IPS-20b (cell line): Measurements from ENCODE around the gene ABHD11.
A peak's percentile ranks its signal among the peaks of the same experiment; 100 is the strongest.

Experiments used
- H3K27ac ChIP-seq: one replicate; pipeline ENCODE4 v1.5.1; 2013; ENCODE audit warnings: low read length
- H3K27me3 ChIP-seq: 2 replicates; pipeline ENCODE4 v1.6.1; 2013; ENCODE audit warnings: mild to moderate bottlenecking, low read length, inconsistent platforms; ENCODE audit not compliant: insufficient read depth
- H3K36me3 ChIP-seq: 2 replicates; pipeline ENCODE4 v1.6.1; 2013; ENCODE audit warnings: low read depth, mild to moderate bottlenecking, inconsistent platforms, low read length, moderate library complexity; ENCODE audit not compliant: insufficient read depth
- H3K4me1 ChIP-seq: 2 replicates; pipeline ENCODE4 v1.6.1; 2013; ENCODE audit warnings: mild to moderate bottlenecking, control low read depth, inconsistent platforms, low read length, moderate library complexity; ENCODE audit not compliant: insufficient read depth
- H3K4me3 ChIP-seq: 2 replicates; pipeline ENCODE4 v1.5.1; 2013; ENCODE audit warnings: mild to moderate bottlenecking, low read length, inconsistent platforms
- H3K9ac ChIP-seq: 2 replicates; pipeline ENCODE4 v1.6.1; 2013; ENCODE audit warnings: low read depth, mild to moderate bottlenecking, inconsistent platforms, low read length, moderate library complexity
- H3K9me3 ChIP-seq: 2 replicates; pipeline ENCODE4 v1.6.1; 2013; ENCODE audit warnings: mild to moderate bottlenecking, low read depth, low read length, inconsistent platforms; ENCODE audit not compliant: insufficient read depth

ABHD11 gene

GRCh38 chr7:73768641-73769480 lies 30.3 kb upstream of the ABHD11 start:
- Histone ChIP-seq H3K9me3 (no peaks in the 10 kb centered on the region), H3K4me3 (no peak overlapping the region; the same call in 1 of the 2 replicates), H3K9ac (no peak overlapping the region), H3K36me3 (no peaks in the 10 kb centered on the region), H3K4me1 (no peaks in the 10 kb centered on the region), H3K27ac (no peak overlapping the region), H3K27me3 (peaks cover 25% of the 10 kb centered on the region)

DNA sequence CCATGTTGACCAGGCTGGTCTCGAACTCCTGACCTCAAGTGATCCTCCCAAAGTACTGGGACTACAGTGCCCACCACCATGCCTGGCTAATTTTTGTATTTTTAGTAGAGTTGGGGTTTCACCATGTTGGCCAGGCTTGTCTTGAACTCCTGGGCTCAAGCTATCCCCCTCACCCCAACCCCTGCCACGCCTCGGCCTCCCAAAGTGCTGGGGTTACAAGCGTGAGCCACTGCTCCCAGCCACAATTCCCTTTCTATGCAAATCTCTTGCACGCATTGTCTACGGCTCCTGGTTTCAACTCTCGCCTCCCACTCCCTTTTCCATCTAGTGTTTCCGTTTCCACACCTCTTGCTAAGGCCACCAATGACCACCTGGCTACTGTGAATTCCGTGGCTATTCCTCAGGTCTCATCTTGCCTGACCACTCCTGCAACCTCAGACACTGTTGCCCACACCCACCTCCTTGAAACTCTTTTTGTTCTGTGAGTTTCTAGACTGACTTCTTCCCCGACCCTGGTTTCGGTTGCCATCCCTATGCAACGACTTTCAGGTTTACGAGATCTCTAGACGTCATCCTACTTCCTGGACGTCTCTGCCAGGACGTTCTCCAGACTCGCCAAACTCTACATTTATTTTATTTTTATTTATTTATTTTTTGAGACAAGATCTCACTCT lies 28.1 kb upstream of the ABHD11 start:
- no peak overlapping the region for H3K4me3 ChIP-seq
- H3K27ac ChIP-seq: no peak overlapping the region
- peaks cover 5% of the 10 kb centered on the region; the same call in 1 of the 2 replicates for H3K4me1 ChIP-seq
- no peaks in the 10 kb centered on the region for H3K36me3 ChIP-seq
- H3K27me3 ChIP-seq: peaks cover 25% of the 10 kb centered on the region
- H3K9ac ChIP-seq: no peak overlapping the region
- H3K9me3 ChIP-seq: no peaks in the 10 kb centered on the region

DNA sequence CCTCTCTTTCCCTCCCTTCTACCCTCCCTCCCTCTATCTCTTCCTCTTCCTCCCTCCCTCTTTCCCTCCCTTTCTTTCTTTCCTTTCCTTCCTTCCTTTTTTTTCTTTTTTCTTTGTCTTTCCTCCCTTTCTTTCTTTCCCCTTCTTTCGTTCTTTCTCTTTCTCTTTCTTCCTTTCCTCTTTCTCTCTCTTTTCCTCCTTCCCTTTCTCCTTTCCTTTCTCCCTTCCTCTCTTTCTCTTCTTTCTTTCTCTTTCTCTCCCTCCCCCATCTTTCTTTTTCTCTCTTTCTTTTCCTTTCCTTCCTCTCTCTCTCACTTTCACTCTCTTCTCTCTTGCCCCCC lies 24.0 kb upstream of the ABHD11 start:
- H3K27me3 ChIP-seq: no peaks in the 10 kb centered on the region
- no peak overlapping the region for H3K9ac ChIP-seq
- H3K9me3 ChIP-seq: no peaks in the 10 kb centered on the region
- H3K4me1 ChIP-seq: peaks cover 5% of the 10 kb centered on the region; the same call in 1 of the 2 replicates
- no peak overlapping the region for H3K4me3 ChIP-seq
- H3K36me3 ChIP-seq: no peaks in the 10 kb centered on the region
- no peak overlapping the region for H3K27ac ChIP-seq

DNA sequence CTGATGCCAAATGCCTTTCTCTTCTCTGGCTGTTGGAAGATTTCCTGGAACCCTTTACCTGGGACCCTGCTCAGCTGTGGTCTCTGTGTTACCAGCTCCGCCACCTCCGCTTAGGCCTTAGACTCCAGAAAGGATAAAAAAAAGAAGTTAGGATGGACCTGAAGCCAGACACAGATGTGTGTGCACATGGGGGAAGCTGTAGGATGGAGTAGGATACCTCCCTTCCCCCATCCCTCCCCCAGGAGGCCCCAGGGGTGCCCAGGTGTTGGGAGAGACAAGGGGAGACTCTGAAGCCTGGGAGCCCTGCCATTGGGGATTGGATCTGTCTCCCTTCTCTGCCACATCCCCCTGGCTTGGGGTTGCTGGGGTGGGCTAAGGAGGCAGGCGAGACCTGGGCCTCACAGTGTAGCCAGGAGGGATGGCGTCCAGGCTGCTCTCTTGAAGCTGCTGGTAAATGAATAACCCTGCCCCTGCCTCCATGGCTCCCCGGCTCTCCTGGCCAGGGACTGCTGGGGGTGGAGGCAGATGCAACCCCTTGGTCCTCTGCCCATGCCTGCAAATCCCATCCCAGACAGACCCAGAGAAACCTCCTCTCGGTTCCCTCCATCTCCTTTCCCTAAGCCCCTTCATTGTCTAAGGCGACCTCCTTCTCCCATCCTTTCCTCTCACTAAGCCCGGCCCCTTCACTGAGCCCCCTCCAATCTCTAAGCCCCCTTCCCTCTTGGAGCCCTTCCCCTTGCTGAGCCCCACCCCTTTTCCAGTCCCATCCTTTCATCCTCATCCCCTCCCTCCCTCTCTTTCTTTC lies 23.5 kb upstream of the ABHD11 start:
- H3K9ac ChIP-seq: peak overlapping the region; percentile 53; the same call in 1 of the 2 replicates
- H3K36me3 ChIP-seq: no peaks in the 10 kb centered on the region
- no peaks in the 10 kb centered on the region for H3K9me3 ChIP-seq
- H3K4me3 ChIP-seq: no peak overlapping the region
- no peaks in the 10 kb centered on the region for H3K27me3 ChIP-seq
- no peak overlapping the region for H3K27ac ChIP-seq
- H3K4me1 ChIP-seq: peaks cover 5% of the 10 kb centered on the region; the same call in 1 of the 2 replicates

GRCh38 chr7:73758581-73759138 lies 20.1 kb upstream of the ABHD11 start:
- no peaks in the 10 kb centered on the region for H3K27me3 ChIP-seq
- no peak overlapping the region for H3K27ac ChIP-seq
- no peaks in the 10 kb centered on the region for H3K9me3 ChIP-seq
- no peaks in the 10 kb centered on the region for H3K36me3 ChIP-seq
- peaks cover 5% of the 10 kb centered on the region; the same call in 1 of the 2 replicates for H3K4me1 ChIP-seq
- H3K4me3 ChIP-seq: no peak overlapping the region
- H3K9ac ChIP-seq: no peak overlapping the region

- no peak overlapping the region for H3K27ac ChIP-seq
- H3K4me3 ChIP-seq: no peak overlapping the region
- H3K4me1 ChIP-seq: no peaks in the 10 kb centered on the region
- H3K36me3 ChIP-seq: no peaks in the 10 kb centered on the region
- H3K9ac ChIP-seq: no peak overlapping the region
- H3K9me3 ChIP-seq: no peaks in the 10 kb centered on the region
- H3K27me3 ChIP-seq: no peaks in the 10 kb centered on the region
Measured at GRCh38 chr7:73749931-73750776, 11.6 kb upstream of the ABHD11 start.

DNA sequence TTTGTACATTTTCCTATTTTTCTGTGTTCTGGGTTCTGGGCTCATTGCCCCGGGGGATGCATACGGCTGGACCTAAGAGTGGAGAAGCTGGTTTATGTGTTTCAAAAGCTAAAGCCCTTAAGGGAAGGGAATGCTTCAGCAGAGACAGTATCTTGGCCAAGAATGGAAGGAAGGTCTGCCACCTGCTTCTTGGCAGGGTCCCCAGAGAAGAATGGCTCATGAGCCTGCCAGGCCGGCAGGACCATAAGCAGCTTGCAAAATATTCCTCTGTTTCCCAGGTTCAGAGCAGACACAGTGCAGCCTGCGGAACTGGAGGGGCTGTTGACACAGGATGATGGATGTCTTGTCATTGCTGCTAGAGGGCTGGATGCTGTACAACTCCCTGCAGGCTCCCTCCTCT lies 7.8 kb upstream of the ABHD11 start:
- H3K4me3 ChIP-seq: no peak overlapping the region
- peaks cover 18% of the 10 kb centered on the region; the same call in 1 of the 2 replicates for H3K4me1 ChIP-seq
- no peaks in the 10 kb centered on the region for H3K36me3 ChIP-seq
- H3K27me3 ChIP-seq: no peaks in the 10 kb centered on the region; the same call in 1 of the 2 replicates
- no peak overlapping the region for H3K27ac ChIP-seq
- no peak overlapping the region for H3K9ac ChIP-seq
- no peaks in the 10 kb centered on the region for H3K9me3 ChIP-seq

GRCh38 chr7:73742753-73743641 lies 4.4 kb upstream of the ABHD11 start:
- Histone ChIP-seq H3K9me3 (no peaks in the 10 kb centered on the region), H3K4me1 (peaks cover 25% of the 10 kb centered on the region; the same call in 1 of the 2 replicates), H3K27ac (peak overlapping the region; percentile 68), H3K9ac (peak overlapping the region; percentile 84), H3K36me3 (no peaks in the 10 kb centered on the region), H3K4me3 (peak overlapping the region; percentile 55; the same call in 1 of the 2 replicates), H3K27me3 (peaks cover 13% of the 10 kb centered on the region; the same call in 1 of the 2 replicates)

DNA sequence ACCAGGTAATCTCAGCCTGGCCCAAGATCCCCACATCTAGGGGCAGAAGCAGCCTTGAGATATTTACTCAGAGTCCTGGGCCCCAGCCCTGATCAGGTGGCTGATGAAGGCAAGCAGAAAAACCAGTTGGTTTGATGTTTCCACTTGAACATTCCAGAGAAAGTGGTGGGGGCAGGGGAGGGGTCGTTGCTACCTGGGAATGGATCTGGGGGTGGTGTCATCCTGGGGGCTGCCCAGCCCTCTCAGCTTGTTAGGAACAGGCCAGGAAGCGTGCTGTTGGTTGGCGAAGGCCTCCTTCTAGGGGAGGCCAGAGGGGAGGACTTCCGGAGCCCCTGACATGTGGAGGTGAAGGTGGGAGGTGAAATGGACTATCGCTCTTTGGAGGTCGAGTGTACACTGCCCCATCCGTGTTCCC lies 3.7 kb upstream of the ABHD11 start:
- peaks cover 13% of the 10 kb centered on the region; the same call in 1 of the 2 replicates for H3K27me3 ChIP-seq
- H3K36me3 ChIP-seq: peaks cover 5% of the 10 kb centered on the region
- peak overlapping the region; percentile 68 for H3K27ac ChIP-seq
- peak overlapping the region; percentile 84 for H3K9ac ChIP-seq
- peaks cover 25% of the 10 kb centered on the region; the same call in 1 of the 2 replicates for H3K4me1 ChIP-seq
- H3K4me3 ChIP-seq: peak overlapping the region; percentile 55; the same call in 1 of the 2 replicates
- no peaks in the 10 kb centered on the region for H3K9me3 ChIP-seq

DNA sequence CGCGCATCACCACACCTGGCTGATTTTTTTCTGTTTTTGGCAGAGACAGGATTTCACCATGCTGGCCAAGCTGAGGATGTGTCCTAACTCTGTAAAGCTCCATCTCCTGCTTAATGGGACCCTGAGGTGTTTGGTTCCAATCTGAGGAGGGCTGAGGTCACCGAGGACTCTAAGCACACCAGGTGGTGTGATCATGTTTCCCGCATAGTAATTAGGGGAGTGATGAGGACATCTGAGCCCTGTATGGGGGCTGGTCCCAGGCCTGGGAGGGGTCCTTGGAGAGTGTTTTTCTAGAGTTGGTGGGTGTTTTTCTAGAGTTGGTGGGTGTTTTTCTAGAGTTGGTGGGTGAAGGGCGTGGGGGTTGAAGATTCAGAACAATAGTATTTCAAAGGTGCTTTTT lies 3.0 kb upstream of the ABHD11 start:
- peaks cover 12% of the 10 kb centered on the region for H3K36me3 ChIP-seq
- no peak overlapping the region for H3K4me3 ChIP-seq
- H3K9ac ChIP-seq: peak overlapping the region; percentile 84; the same call in 1 of the 2 replicates
- H3K4me1 ChIP-seq: peaks cover 25% of the 10 kb centered on the region; the same call in 1 of the 2 replicates
- no peaks in the 10 kb centered on the region for H3K9me3 ChIP-seq
- H3K27ac ChIP-seq: no peak overlapping the region
- H3K27me3 ChIP-seq: peaks cover 13% of the 10 kb centered on the region; the same call in 1 of the 2 replicates
